Tibial nerve (tissue), 4 donors: Measurements from ENCODE around the gene ANKRD31. TPM values are rescaled to one million over a fixed set of nuclear protein-coding genes. Genes with fewer than 3 reads are reported as not detected.
"Not testable (repeated sequence)": the region's sequence is repeated elsewhere in the genome, so short reads cannot be mapped to it uniquely, and the experiment has no call there.

Experiments used
- DNase-seq, 2 donors: peaks; one replicate each; pipeline ENCODE4 v3.0.0-alpha.2; 2019; ENCODE audit warnings: low spot score in 2 of 2
- H3K27ac ChIP-seq, 4 donors: fragments of 200-600 bp; sonication (generic) in 3 of 4; one replicate each; pipeline ENCODE4 v1.5.1; 2017 to 2019; ENCODE audit warnings: mild to moderate bottlenecking in 1 of 4
- H3K27me3 ChIP-seq, 2 donors: fragments of 200-600 bp; sonication (generic) in 1 of 2; one replicate each; pipeline versions ENCODE4 v1.5.1 to v1.6.0; 2017 to 2019
- H3K36me3 ChIP-seq, 3 donors: fragments of 200-600 bp; sonication (generic); one replicate each; pipeline ENCODE4 v1.5.1; 2018 to 2019
- H3K4me1 ChIP-seq, 4 donors: fragments of 200-600 bp; sonication (generic) in 3 of 4; one replicate each; pipeline ENCODE4 v1.5.1; 2017 to 2019
- H3K4me3 ChIP-seq, 4 donors: fragments of 200-600 bp; sonication (generic) in 3 of 4; one replicate each; pipeline ENCODE4 v1.5.1; 2017 to 2019; ENCODE audit warnings: mild to moderate bottlenecking in 1 of 4, moderate library complexity in 1 of 4
- H3K9me3 ChIP-seq, 4 donors: fragments of 200-600 bp; sonication (generic) in 3 of 4; one replicate each; pipeline ENCODE4 v1.5.1; 2017 to 2019
- CTCF ChIP-seq, 5 experiments: fragments of 200-600 bp in 3 of 5; fragments of 450-650 bp in 2 of 5; sonication (generic) in 3 of 5; IDR thresholded peaks; one replicate each; pipeline ENCODE4 v1.5.1; 2016 to 2019; ENCODE audit warnings: antibody characterized with exemption in 5 of 5, mild to moderate bottlenecking in 3 of 5, moderate library complexity in 2 of 5
- EP300 ChIP-seq, 2 donors: sonication (generic); formaldehyde crosslinking; IDR thresholded peaks; one replicate each; pipeline ENCODE4 v1.6.1; 2017; ENCODE audit warnings: antibody characterized with exemption in 2 of 2, mild to moderate bottlenecking in 1 of 2
- POLR2A ChIP-seq, 2 donors: fragments of 450-650 bp; IDR thresholded peaks; one replicate each; pipeline ENCODE4 v1.6.1; 2017; ENCODE audit warnings: antibody characterized with exemption in 2 of 2, mild to moderate bottlenecking in 2 of 2, moderate library complexity in 2 of 2
- WGBS, 2 donors: methylation state at CpG; one replicate each; pipeline ENCODE4 v1.1.5; 2018; 5-methylcytosine and 5-hydroxymethylcytosine counted together
- total RNA-seq, 4 donors: library from RNA; depleted of rRNA; stranded (reverse); fragments of >200 nt; gene quantifications; one replicate each; pipeline ENCODE4 v1.1.0, GENCODE V29; 2016

Gene ANKRD31
- total RNA-seq, 4 donors from 2014 or later, result 0.21 to 1.5 (median 0.35) TPM

DNA sequence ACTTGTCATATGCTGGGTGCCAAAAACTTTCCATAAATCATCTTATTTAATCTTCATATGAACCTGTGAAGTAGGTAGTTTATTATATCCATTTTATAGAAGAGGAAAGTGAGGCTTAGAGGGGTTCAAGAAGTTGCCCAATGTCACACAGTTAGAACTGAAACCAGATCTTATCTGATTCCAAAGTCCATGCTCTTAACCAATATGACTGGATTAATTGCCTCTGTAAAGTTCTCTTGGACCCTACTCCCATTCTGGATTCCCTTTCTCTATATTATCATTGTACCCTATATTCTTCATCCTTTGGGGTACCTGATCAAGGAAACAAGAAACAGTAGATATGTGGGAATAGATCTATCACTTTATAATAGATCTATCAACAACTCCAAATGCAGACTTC lies 119.8 kb downstream of the ANKRD31 start:
- TF ChIP-seq EP300 (IDR thresholded peaks at IDR 0.05) (no peak), POLR2A (IDR thresholded peaks at IDR 0.05) (no peak), CTCF (IDR thresholded peaks at IDR 0.05) (no peak)
- H3K4me1 ChIP-seq, result no peaks in the 10 kb centered on the region
- no peaks in the 10 kb centered on the region for H3K36me3 ChIP-seq
- DNase-seq, result no peak
- H3K9me3 ChIP-seq, result peaks cover 0 to 5% (median 0%) of the 10 kb centered on the region in 4 donors
- H3K27me3 ChIP-seq, result no peaks in the 10 kb centered on the region
- no peak overlapping the region for H3K4me3 ChIP-seq
- no peak overlapping the region for H3K27ac ChIP-seq

DNA sequence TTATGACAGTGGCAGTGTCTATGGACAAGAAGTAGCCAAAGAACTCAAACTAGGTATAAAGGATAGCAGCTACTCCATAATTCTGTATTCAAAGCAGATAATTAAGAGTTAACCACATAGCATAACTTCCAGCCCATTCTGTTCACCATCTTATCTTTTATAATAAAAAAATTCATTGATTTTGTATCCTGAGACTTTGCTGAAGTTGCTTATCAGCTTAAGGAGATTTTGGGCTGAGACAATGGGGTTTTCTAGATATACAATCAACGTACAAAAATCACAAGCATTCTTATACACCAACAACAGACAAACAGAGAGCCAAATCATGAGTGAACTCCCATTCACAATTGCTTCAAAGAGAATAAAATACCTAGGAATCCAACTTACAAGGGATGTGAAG lies 122.4 kb downstream of the ANKRD31 start:
- H3K27me3 ChIP-seq, H3K27ac ChIP-seq, DNase-seq, H3K4me3 ChIP-seq, H3K36me3 ChIP-seq, H3K4me1 ChIP-seq, H3K9me3 ChIP-seq: not testable (repeated sequence)
- 86 to 89% methylated on average over 1 of the region's 1 CpG for WGBS, 2 donors

DNA sequence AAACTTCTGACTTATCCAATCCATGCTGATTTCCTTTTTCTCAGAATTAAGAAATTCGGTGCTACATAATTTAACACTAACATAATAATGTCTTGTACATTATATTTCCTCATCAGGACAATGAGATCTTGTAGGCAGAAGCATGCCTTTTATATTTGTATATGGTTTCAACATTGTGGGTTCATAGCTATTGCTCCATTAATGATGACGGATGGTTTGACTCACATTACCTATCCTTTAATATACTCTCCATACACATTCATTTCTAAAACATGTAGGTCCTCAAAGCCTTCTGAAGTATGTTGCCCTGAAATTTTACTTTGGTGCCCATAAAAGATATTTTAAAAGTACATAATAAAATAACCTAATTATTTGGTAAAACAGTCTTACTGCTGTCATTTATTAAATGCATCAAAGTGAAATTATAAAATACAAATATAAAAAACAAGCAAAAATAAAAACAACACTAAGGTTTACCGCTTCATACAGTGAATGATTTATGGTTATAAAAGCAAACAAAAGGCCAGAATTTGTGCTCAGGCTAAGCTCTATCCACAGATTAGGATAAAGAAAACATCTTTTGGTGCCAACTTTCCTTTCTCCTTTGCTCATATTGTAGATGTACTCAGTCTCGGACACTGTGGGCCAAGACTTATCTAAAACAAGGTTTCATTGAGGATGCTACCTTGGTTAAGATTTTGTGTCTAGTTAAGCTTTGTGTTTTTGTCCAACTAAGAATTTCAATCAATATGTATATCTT lies 123.1 kb downstream of the ANKRD31 start:
- no peaks in the 10 kb centered on the region for H3K9me3 ChIP-seq
- 84 to 88% methylated on average over 4 of the region's 4 CpGs for WGBS, 2 donors
- no peak for TF ChIP-seq CTCF (IDR thresholded peaks at IDR 0.05)
- TF ChIP-seq EP300 (IDR thresholded peaks at IDR 0.05), result no peak
- TF ChIP-seq POLR2A (IDR thresholded peaks at IDR 0.05), result no peak
- H3K27ac ChIP-seq, result no peak overlapping the region
- no peaks in the 10 kb centered on the region for H3K4me1 ChIP-seq
- no peaks in the 10 kb centered on the region for H3K36me3 ChIP-seq
- no peak overlapping the region for H3K4me3 ChIP-seq
- no peaks in the 10 kb centered on the region for H3K27me3 ChIP-seq
- DNase-seq, result no peak

- Histone ChIP-seq H3K9me3 (no peaks in the 10 kb centered on the region), H3K27me3 (no peaks in the 10 kb centered on the region), H3K36me3 (no peaks in the 10 kb centered on the region), H3K4me3 (no peak overlapping the region), H3K4me1 (no peaks in the 10 kb centered on the region), H3K27ac (no peak overlapping the region)
- no peak for DNase-seq
- WGBS, 2 donors, result 80 to 90% methylated on average over 1 of the region's 1 CpG
- no peak for TF ChIP-seq POLR2A (IDR thresholded peaks at IDR 0.05)
- TF ChIP-seq EP300 (IDR thresholded peaks at IDR 0.05), result no peak
- TF ChIP-seq CTCF (IDR thresholded peaks at IDR 0.05), result no peak
Observed at GRCh38 chr5:75108931-75109596, 127.6 kb downstream of the ANKRD31 start.

DNA sequence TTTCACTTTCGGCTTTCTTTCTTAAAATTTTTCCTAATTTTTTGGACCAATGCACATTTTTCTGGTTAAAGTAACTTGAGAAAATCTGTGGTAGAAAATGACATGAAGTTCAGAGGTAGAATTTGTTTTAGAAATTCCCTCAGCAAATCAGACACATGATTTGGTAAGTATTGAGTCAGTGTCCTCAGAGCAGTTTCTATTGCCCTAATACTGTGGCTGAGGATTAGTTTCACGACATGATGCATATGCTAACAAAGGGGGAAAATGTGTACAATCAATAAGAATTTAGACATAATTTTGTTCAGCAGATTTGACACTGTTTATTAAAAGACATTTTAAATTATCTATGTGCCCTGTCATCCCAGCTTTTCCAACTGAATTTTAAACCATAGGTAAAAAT lies 128.2 kb downstream of the ANKRD31 start:
- WGBS, 2 donors, result 72 to 82% methylated on average over 2 of the region's 2 CpGs
- TF ChIP-seq CTCF (IDR thresholded peaks at IDR 0.05) (no peak), POLR2A (IDR thresholded peaks at IDR 0.05) (no peak), EP300 (IDR thresholded peaks at IDR 0.05) (no peak)
- no peaks in the 10 kb centered on the region for H3K4me1 ChIP-seq

GRCh38 chr5:75095956-75096355 lies 140.7 kb downstream of the ANKRD31 start:
- DNase-seq, H3K36me3 ChIP-seq, H3K27me3 ChIP-seq, H3K4me3 ChIP-seq, H3K4me1 ChIP-seq, H3K27ac ChIP-seq: not testable (repeated sequence)
- 62 to 70% methylated on average over 3 of the region's 3 CpGs for WGBS, 2 donors
- H3K9me3 ChIP-seq, result peaks cover 0 to 19% (median 0%) of the 10 kb centered on the region in 4 donors

More for the DNA sequence above, 128.2 kb downstream of the ANKRD31 start:
- H3K9me3 ChIP-seq, result no peaks in the 10 kb centered on the region
- H3K4me3 ChIP-seq, result no peak overlapping the region
- H3K36me3 ChIP-seq, result no peaks in the 10 kb centered on the region
- H3K27ac ChIP-seq, result no peak overlapping the region
- no peak for DNase-seq
- no peaks in the 10 kb centered on the region for H3K27me3 ChIP-seq
